ENCODE results near the gene C1orf115.

DNA sequence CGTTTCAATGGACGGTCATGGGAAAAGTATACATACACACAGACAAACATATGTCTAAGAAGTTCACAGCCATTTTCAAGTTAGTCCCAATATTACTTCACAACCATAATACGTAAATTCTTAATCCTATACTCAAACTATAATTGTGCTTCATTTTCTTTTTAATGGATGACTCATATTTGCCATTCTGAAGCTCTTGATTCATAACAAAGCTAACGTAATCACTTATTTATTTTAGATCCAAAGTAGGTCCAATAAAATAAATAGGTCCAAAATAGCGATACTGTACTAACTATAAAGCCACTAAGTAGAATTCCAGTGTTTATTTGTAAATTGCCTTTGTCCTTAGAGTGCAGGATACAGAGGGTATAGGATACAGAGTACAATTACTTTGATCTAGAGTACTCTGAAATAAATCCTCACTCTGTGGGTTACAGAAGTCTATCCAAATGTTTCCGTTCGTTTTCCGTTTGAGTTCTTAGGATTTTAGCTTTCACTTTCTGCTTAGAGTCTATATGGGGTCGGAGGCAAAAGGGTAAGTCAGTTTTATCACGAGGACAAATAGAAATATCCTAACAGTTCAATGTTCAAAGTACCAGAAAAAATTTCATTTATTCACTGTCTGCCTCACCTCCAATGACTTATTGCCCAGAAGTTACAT is 8.8 kb upstream of the C1orf115 start:
- TF ChIP-seq, protein P1, sequence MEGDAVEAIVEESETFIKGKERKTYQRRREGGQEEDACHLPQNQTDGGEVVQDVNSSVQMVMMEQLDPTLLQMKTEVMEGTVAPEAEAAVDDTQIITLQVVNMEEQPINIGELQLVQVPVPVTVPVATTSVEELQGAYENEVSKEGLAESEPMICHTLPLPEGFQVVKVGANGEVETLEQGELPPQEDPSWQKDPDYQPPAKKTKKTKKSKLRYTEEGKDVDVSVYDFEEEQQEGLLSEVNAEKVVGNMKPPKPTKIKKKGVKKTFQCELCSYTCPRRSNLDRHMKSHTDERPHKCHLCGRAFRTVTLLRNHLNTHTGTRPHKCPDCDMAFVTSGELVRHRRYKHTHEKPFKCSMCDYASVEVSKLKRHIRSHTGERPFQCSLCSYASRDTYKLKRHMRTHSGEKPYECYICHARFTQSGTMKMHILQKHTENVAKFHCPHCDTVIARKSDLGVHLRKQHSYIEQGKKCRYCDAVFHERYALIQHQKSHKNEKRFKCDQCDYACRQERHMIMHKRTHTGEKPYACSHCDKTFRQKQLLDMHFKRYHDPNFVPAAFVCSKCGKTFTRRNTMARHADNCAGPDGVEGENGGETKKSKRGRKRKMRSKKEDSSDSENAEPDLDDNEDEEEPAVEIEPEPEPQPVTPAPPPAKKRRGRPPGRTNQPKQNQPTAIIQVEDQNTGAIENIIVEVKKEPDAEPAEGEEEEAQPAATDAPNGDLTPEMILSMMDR (conservative IDR thresholded peaks at IDR 0.05; ENCODE audit: low read length) = no peak
- no peak for TF ChIP-seq EZH2phosphoT487 (IDR thresholded peaks at IDR 0.05; ENCODE audit: borderline replicate concordance)
